ENCODE data around the gene PDCD1LG2.
"Not testable (repeated sequence)": the region's sequence is repeated elsewhere in the genome, so short reads cannot be mapped to it uniquely, and the experiment has no call there.

The PDCD1LG2 gene

GRCh38 chr9:5569891-5570290 lies 59.6 kb downstream of the PDCD1LG2 start:
- no peak for DNase-seq

- DNase-seq = no peak
Measured at GRCh38 chr9:5571629-5572232, 61.4 kb downstream of the PDCD1LG2 start.

GRCh38 chr9:5574097-5574496 lies 63.8 kb downstream of the PDCD1LG2 start:
- no peak for DNase-seq

- DNase-seq = no peak
Measured at GRCh38 chr9:5575000-5575399, 64.7 kb downstream of the PDCD1LG2 start.

- no peak for DNase-seq
Measured at GRCh38 chr9:5577225-5577624, 66.9 kb downstream of the PDCD1LG2 start.

- DNase-seq = no peak
Measured at GRCh38 chr9:5578018-5578697, 67.8 kb downstream of the PDCD1LG2 start.

GRCh38 chr9:5578698-5579085 lies 68.4 kb downstream of the PDCD1LG2 start:
- DNase-seq = no peak

- DNase-seq = no peak
Measured at GRCh38 chr9:5579881-5580280, 69.5 kb downstream of the PDCD1LG2 start.

GRCh38 chr9:5580650-5581049 lies 70.3 kb downstream of the PDCD1LG2 start:
- DNase-seq = no peak

GRCh38 chr9:5581706-5582105 lies 71.4 kb downstream of the PDCD1LG2 start:
- not testable (repeated sequence) for DNase-seq

GRCh38 chr9:5582835-5583195 lies 72.5 kb downstream of the PDCD1LG2 start:
- DNase-seq = no peak

- no peak for DNase-seq
Measured at GRCh38 chr9:5586391-5586802, 76.1 kb downstream of the PDCD1LG2 start.

- no peak for DNase-seq
Measured at GRCh38 chr9:5587024-5587423, 76.7 kb downstream of the PDCD1LG2 start.

- DNase-seq = no peak
Measured at GRCh38 chr9:5592231-5592630, 81.9 kb downstream of the PDCD1LG2 start.

- DNase-seq = no peak
Measured at GRCh38 chr9:5592904-5593303, 82.6 kb downstream of the PDCD1LG2 start.

GRCh38 chr9:5593904-5594303 lies 83.6 kb downstream of the PDCD1LG2 start:
- no peak for DNase-seq

- no peak for DNase-seq
Measured at GRCh38 chr9:5596173-5596572, 85.8 kb downstream of the PDCD1LG2 start.

GRCh38 chr9:5608298-5609225 lies 98.2 kb downstream of the PDCD1LG2 start:
- no peak for DNase-seq

- DNase-seq = no peak
Measured at GRCh38 chr9:5609226-5609596, 98.9 kb downstream of the PDCD1LG2 start.

- DNase-seq = no peak
Measured at GRCh38 chr9:5610491-5610890, 100.2 kb downstream of the PDCD1LG2 start.

- no peak for DNase-seq
Measured at GRCh38 chr9:5611321-5612184, 101.2 kb downstream of the PDCD1LG2 start.

- no peak for DNase-seq
Measured at GRCh38 chr9:5612185-5612530, 101.8 kb downstream of the PDCD1LG2 start.

GRCh38 chr9:5614192-5614591 lies 103.9 kb downstream of the PDCD1LG2 start:
- DNase-seq = no peak

Data from SW 1271 (cell line).